NCI-H510A treated with DMSO at 0.1 percent for 48 hours (cell line): ENCODE results near the gene OR51E1.

Source experiments
- DNase-seq: peaks from one replicate; lab custom pipeline; 2025; lab: John Stamatoyannopoulos, UW

Gene OR51E1, protein sequence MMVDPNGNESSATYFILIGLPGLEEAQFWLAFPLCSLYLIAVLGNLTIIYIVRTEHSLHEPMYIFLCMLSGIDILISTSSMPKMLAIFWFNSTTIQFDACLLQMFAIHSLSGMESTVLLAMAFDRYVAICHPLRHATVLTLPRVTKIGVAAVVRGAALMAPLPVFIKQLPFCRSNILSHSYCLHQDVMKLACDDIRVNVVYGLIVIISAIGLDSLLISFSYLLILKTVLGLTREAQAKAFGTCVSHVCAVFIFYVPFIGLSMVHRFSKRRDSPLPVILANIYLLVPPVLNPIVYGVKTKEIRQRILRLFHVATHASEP

DNA sequence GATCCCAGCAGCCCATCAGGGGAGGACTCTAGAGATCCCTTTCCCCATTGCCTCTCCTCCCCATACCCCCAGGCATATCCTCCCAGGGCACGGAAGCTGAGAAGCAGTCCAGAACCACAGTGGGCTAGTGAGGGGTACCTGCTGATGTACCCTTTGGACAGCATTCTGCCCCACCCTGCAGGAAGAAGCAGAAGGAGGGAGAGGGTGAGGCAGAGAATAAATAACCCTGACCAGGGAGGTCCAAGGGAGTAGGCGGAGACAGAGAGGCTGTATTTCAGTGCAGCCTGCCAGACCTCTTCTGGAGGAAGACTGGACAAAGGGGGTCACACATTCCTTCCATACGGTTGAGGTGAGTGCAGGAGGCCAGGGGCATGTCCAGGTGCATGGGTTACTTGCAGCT, at the start of gene OR51E1:
TSS of gene OR51E1 (plus strand) at position 301 of the 400 bp plus-strand sequence. CDS start 8,545 bp downstream, outside the sequence.
- no peak for DNase-seq

DNA sequence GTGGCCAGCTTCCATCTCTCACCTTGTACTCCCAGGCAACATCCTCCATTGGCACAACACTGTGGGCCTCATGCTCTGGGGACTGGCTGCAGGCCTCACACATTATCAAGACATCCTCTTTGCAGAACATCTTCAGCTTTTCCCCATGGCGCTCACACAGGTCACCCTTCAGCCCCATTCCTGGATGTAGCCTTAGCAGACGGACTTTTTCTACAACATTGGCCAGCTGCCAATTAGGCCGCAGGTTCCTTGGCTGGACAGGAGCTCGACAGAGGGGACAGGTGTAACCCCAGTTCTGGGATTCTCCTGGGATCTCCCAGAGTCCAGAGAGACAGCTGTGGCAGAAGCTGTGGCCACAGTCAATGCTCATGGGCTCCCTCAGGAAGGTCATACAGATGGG, 38.7 kb upstream of the OR51E1 start:
- DNase-seq, result no peak

DNA sequence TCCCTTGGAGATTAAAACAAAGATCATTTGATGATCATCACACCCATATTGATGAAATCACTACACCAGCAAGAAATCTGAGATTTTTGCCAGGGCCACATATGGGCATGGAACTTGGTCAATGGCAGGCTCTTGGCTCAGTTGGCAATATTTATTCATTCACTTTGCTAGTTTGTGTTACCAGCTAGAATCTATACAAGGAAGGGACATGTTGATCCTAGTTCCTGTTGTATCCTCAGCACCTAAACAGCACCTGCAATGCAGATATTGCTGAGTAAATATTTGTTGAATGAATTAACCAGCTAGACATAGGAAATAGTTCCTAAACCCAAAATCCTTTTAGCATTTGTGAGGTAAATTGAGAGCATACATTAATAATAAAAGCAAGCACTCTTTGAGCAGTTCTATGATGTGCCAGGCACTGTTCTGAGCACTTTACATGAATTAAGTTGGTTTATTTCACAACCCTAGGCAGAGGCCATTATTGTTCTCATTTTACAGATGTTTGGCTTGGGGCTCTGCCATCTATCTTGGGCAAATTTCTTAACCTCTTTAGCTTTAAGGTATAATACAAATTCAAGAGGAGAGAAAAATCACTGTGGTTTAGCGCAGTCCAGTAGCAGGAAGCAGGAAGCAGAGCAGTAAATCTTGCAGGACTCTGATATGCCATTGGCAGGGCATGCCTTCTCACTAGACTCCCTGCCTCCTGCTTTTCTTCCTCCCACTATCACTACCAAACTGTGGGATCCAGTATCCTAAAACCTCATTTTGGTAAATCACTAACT, 37.4 kb upstream of the OR51E1 start:
- DNase-seq, result peak; percentile 38

DNA sequence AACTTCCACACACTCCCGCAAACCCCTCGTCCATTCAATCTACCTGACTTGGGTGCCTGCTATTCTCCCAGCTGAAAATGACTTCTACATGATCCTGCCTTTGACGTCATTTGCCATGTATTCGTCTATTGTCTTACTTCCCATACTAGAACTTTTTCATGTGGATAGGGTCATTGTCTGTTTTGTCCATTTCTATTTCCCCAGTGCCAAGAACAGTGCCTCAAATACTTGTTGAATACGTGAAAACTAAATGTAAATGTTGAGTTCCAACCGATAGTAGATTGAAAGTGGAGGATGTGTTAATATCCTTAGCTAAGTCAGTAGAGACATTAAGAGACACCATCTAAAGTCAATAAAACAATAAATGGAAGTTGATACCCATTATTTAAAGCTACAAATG, 36.7 kb upstream of the OR51E1 start:
- peak; percentile 38 for DNase-seq

DNA sequence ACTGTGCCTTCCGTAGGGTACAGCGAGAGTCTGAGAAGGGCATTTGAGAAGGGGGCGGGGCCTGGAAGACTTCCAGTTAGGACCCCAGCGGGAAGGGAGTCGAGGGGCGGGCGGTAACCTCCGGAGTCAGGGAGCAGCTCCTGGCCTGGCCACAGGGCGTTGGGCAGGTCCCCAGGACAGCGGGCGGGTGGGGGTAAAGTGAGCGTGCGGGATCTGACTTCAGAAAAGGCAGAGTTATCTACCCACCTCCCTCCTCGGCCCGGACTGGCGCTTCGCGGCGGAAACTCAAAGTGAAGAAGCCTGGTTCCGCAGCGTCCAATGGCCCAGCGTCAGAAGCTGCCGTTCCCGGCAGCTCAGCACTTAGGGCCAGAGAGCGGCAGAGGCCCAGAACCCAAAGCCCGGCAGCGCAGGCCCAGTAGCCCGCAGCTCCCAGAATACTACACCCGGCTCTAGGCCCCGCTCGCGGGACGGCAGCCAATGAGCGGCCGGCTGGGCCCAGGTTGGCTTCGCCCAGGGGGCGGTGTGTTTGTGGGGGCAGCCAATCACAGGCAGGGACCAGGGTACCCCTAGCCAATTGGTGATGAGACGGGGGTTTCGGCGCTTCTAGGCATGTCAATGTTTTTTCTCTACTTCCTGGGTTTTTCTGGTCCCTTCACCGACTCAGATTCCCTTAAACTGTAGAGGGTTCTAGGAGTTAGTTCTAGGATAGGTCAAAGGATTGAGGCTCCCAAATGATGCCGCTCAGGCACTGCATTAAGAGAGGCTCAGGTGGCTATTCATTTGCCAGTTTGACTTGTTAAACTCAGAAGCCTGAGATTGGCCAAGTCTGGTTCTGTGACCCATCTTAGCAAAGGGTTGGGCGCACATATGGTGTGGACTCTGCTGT, 35.8 kb upstream of the OR51E1 start, which contains the start of gene TRIM68:
TSS of gene TRIM68 (minus strand) at position 451 of the 886 bp plus-strand sequence. CDS start 2,727 bp downstream, outside the sequence.
- peak; percentile 85 for DNase-seq

DNA sequence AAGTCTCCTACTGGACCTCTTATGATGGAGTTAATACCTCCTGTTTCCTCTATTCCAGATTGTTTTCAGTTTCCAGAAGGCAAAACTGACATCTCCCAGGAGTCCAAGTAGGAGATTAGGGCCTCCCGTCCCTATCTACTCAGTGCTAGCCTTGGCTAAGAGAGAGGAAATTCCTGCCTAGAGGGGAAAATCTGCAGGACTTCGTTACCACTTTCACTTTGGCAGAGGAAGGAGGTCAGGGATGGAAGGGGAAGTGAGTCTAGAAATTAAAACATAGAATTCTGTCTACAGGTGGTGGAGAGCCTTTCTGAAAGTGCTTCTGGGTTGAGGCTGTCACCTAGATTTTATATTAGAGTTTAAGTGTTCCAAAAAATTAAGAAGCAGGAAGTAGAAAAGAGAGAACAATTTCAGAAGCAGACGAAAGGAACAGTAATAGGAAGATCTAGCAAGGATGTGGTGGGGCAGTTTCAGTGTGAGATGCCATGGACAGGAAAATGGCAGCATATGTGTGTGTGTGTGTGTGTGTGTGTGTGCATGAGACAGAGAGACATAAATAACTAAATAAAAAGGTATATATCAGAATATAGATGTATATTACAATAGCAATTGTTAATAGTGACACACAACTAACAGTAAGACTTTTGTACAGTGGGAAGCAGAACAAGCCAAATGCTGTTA, 33.4 kb upstream of the OR51E1 start:
- no peak for DNase-seq

DNA sequence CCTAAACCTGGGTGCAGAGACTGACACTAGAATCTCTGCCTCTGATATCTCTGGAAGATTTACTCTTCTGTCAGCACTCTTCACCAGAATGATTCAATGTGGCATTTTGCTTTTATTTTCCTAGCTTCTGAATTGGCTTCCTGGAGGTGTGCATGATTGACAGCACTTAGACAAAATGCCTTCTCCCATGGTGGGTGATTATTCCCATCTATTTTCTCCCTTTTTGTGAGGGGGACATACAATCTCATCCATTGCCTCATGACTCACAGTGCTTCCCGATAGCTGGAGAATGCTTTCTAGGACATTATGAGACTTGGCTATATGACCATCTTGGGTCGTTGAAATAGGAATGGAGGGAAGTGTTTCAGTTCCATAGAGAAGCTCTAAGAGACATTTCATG, 31.8 kb upstream of the OR51E1 start:
- no peak for DNase-seq

DNA sequence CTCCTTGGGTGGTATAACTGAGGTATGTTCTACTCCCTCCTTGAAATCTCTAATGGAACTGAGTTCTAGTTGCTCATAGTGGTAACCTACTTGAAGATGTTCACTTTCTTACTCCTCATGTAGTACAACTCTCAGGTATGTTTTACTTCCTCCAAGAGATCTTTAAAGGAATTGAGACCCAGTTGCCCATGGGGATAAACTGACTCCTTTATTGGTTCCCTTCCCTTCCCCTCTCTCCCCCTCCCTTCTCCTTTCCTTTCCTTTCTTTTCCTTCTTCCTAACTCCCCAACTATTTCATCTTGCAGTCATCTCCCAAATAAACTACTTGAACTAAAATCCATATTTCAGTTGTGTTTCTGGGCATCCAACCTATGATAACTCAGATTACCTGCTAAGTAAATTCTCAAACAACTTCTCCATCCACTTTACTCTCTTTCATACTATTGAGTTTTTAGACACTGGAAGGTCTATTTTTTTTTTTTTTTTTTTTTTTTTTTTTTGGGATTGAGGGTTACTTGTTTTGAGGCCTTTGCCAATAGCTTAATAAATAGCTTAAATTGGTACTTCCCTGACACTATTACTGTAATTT, 27.8 kb upstream of the OR51E1 start:
- DNase-seq, result no peak

DNA sequence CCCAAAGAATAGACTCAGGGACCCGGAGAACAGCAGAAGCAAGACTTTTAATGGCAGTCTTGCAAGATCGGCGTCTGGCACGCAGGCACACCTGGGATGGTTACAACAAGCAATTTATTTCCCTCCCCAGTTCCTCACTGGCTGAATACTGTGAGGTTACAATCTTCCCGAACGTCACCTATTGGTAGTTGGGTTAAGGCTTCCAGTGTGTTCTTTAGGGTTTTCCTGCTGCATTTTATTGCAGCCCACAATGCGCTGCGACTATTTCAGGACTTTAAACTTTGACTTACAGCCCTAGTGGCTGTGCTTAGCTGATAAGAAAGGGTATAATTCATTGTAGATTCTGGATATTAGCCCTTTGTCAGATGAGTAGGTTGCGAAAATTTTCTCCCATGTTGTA, 24.3 kb upstream of the OR51E1 start:
- DNase-seq, result no peak

DNA sequence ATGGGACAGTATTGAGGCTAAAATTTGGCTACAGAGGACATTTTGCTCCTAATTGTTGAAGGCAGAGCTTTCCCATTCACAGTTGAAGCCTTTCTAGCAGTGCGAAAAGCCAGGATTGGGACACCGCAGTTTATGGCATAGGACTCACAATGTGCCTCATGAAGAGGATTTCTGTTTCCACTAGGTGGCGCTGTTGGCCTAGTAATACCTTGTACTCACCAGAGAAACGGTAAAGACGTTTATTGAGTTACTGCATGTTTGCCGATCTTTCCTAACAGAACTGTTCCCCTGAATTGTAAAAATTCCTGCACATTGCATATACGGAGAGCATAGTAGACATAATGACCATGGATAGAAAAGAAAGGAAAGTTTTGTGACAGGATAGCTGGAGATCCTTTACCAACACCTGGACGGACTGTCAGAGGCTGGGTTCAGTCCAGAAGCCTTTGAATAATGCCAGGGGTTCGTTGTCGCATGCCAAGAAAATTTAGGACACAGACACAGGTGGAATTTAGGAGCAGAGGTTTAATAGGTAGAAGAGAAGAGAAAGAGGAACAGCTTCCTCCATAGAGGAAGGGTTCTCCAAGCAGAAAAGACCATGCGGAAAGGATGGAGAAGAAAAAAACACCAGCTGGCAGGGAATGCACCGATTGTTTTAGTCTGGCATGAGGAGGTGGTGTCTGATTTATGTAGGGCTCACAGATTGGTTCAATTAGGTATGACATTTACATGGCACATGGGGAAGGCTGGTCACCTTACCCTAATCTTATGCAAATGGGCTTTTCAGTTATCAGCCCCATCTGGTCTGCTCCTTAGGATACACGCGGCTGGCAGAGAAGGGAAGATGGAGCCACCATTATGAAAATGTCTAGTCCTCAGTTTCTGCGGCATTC, 17.3 kb upstream of the OR51E1 start:
- DNase-seq, result peak; percentile 85

DNA sequence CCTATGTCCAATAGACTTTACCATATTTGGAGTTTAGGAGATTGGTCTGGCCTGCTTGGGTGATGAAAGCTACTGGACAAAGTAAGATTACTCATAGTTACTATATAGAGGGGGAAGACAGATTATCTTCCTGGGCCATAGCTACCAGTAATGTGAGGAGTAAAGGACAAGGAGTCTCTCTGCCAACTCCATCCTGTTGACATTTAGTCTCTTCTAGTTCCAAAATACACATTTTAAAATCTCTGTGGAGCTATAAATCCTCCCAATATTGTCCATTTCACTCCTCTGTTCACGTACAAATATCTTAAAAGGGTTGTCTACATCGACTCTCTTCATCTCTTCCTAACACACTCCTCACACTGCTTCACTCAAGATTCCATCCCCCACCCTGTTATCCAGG, 7.6 kb upstream of the OR51E1 start:
- no peak for DNase-seq

DNA sequence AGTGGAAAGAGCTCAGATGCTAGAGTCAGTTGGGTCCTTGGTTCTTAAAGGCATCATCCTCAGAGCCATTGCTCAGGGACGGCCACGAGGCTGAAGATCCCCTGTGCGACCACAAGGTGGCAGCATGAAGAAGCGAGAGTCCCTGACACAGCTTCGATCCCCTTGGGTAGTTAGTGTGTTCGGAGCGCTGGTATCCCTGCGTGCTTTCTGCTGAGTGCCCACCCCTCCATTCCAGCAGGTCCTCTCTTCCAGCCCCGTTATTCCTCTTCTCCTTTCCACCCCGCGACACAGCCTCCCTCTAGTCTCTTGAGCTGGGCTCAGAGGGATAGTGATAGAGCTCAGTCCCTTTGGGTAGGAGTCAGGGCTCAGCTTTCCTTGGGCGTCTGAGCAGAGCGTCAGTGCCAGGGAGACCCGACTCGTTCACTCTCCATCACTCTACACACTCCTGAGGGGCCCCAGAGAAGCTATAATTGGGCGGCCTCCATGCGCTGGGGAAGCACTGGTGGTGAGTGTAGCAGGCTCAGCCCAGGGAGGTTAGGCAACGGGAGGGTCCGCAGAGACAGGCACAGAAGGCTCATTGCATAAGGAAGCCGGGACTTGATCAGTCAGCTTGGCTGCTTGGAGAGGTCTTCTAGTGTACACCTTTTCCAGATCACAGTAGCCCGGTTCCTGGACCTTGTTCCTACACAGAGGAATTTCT, 6.7 kb upstream of the OR51E1 start, which contains the start of gene OR51D1:
TSS of gene OR51D1 (plus strand) at position 516 of the 700 bp plus-strand sequence. CDS start 2,314 bp downstream, outside the sequence.
- peak; percentile 94 for DNase-seq

DNA sequence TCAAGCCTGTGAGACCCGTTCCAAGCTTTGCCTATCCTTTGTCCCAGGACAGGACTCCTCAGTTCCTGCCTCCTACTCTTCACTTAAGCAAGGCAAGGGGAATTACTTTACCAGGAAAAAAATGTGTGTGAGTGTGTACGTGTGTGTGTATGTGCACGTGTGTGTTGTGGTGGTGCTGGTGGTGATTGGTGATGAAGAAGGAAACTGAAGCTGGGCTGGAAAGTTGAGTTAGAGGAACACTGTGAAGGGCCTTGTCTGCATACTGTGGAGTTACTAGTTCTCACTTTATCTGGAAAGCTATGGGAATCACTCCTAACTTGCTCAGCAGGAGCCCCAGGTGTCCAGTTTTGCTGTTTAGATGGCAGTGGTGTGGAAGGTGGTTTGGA, 6.1 kb upstream of the OR51E1 start:
- DNase-seq, result no peak

DNA sequence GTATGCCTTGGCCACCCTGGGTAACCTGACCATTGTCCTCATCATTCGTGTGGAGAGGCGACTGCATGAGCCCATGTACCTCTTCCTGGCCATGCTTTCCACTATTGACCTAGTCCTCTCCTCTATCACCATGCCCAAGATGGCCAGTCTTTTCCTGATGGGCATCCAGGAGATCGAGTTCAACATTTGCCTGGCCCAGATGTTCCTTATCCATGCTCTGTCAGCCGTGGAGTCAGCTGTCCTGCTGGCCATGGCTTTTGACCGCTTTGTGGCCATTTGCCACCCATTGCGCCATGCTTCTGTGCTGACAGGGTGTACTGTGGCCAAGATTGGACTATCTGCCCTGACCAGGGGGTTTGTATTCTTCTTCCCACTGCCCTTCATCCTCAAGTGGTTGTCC, 3.9 kb upstream of the OR51E1 start:
- DNase-seq, result no peak

DNA sequence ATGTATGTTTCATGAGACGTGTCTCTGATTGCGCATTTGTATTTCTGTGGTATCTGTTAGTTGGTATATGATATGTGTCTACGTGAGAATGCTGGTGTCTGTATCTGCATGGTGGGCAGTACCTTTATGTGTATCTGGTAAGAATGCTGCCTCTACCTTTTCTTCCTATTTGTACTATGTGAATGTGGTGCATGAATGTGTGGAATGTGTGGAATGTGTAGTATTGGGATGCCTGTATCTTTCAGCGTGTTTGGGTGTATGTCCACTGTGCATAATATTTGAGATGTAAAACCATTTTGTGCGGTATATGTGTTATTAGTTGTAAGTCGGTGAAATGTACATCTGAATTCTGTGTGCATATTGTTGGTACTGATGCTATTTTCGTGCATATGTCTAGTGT, 2.3 kb upstream of the OR51E1 start:
- DNase-seq, result no peak

DNA sequence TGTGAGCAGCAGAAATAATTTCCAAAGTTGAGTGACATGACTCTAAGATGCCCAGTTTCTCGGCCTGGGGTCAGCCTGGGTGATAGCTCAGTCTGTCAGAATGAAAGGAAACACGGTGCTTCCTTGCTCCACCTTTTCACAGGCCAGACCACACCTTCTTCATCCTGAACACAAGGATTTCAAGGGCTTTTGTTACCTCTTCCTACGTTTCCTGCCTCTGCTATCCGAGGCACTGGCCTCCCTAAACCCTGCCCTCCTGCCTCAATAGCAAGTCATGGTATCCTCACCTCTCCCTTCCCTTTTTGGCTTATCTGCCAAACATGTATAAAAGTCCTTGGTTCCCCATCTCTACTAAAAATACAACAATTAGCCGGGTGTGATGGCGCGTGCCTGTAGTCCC, 1.7 kb upstream of the OR51E1 start:
- no peak for DNase-seq

DNA sequence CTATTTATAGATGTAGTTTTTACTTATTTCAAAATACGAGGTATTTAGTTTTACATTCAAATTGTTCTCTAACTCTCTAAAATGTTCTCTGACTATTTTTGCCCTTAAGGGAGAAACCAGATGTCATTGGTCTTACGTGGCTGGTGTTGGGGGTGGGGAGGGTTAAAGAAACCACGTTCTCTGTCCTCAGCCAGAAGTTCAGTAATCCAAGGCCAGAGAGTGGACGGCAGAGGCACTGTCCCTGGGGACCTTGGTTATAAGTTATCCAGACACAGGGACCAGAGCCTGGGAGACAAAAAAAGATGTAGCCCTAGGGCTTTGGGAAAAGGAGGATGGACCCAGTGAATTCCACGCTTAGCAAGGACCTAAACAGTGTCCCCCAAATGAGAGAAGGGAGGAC, 706 bp upstream of the OR51E1 start:
- no peak for DNase-seq

DNA sequence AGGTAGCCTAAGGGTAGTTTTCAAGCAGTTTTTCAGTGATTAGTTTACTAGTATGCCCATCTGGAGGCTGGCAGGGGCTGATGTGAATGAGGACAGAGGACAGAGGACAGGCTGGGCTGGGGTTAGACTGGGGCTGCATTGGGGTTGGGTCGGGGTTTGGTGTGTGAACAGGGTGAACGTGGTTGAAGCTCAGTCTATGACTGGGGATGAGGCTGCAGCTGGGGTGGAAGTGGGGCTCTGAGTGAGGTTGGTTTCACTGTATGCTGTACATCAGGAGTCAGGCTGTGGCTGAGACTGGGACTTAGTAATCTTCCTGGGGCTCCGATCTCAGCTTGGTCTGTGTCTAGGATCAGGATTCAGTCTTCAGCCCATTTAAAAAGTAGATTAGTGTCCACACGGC, 451 bp downstream of the OR51E1 start:
- no peak for DNase-seq

DNA sequence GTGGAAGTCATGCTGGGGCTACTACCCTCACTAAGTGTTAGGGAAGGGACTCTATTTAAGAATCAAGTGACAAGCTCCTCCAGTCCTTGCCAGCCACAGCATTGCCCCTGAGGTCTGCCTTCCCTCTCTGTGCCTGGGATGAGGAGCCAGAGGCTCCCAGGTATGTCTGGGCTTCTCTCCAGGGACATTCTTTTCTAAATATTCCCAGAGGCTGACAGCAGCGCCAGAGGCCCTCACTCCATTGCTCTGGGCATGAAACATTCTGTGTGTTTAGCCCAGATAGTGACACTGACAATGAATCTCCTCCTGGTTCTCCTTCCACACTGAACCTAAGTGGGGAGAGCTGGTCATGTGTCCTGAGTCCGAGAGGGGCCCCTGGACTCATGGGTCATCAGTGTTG, 2.2 kb downstream of the OR51E1 start:
- no peak for DNase-seq

DNA sequence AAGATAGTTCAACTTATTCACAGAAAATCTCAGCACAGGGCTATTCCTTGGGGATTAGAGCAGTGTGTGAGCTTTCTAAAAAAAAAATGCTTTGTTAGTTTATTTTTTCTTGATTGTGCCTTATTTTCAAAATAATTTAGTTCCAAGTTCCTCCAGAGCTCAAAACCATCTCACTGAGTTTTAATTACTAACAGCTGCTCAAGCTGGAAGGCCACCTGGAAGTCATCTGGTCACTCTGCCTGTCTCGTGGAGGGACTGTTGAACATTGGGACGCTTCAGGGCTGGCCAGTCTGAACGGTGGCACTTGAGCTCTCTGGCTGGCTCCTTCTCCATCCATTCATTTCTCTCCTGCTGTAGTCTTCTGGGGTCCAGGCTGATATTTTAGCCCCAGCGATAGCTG, 4.0 kb downstream of the OR51E1 start:
- no peak for DNase-seq
